C4-2B (cell line): Measurements from ENCODE around the gene KAT2B.

Source experiments
- ZFX ChIP-seq: fragments of 450-650 bp; IDR thresholded peaks from 2 replicates; pipeline ENCODE4 v1.6.1; 2017
- TF ChIP-seq, protein P1 (sequence below): fragments of 450-650 bp; conservative IDR thresholded peaks from 2 replicates; pipeline ENCODE4 v1.5.1; 2017; ENCODE audit warnings: mild to moderate bottlenecking

DNA sequence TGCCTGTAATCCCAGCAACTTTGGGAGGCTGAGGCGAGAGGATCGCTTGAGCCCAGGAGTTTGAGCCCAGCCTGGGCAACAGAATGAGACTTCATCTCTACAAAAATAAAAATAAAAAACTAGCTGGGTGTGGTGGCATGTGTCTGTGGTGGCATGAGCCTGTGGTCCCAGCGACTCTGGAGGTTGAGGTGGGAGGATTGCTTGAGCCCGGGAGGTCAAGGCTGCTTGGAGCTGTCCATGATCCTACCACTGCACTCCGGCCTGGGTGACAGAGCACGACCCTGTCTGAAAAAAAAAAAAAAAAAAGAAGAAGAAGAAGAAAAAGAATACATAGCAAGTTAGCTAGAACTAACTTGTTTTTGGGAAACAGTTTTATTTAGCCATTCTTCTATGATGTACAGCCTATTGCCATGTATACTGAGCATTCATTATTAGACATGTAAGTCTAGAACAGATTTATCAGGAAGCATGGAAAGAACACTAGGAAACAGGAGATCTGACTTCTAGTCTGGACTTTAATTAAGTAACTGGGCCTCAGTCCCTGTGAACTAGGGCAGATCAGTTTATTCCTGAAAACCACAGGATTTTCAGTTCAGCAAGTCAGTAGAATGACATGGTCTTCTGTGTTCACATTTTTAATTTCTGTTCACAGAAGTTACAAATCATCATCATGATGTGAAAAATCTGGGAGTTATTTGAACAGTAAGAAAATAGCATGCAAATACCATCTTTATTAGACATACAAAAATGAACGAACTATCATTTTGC lies 65.5 kb downstream of the KAT2B start:
- TF ChIP-seq, protein P1, sequence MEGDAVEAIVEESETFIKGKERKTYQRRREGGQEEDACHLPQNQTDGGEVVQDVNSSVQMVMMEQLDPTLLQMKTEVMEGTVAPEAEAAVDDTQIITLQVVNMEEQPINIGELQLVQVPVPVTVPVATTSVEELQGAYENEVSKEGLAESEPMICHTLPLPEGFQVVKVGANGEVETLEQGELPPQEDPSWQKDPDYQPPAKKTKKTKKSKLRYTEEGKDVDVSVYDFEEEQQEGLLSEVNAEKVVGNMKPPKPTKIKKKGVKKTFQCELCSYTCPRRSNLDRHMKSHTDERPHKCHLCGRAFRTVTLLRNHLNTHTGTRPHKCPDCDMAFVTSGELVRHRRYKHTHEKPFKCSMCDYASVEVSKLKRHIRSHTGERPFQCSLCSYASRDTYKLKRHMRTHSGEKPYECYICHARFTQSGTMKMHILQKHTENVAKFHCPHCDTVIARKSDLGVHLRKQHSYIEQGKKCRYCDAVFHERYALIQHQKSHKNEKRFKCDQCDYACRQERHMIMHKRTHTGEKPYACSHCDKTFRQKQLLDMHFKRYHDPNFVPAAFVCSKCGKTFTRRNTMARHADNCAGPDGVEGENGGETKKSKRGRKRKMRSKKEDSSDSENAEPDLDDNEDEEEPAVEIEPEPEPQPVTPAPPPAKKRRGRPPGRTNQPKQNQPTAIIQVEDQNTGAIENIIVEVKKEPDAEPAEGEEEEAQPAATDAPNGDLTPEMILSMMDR, result no peak
- no peak for TF ChIP-seq ZFX
